ENCODE data around the gene ITPRIP.

The ITPRIP gene

GRCh38 chr10:104337985-104338735 is at the start of gene ITPRIP:
Gene ITPRIP, minus strand, starts transcription at chr10:104338465. Its CDS starts 22,414 bp downstream, at chr10:104316051.
- no peak for DNase-seq (ENCODE audit: low read depth, low spot score)

GRCh38 chr10:104387130-104387888 is 49.0 kb upstream of the ITPRIP start:
- DNase-seq (ENCODE audit: low read depth, low spot score): no peak

GRCh38 chr10:104380336-104380735 is 42.1 kb upstream of the ITPRIP start:
- DNase-seq (ENCODE audit: low read depth, low spot score): no peak

GRCh38 chr10:104376784-104377300 is 38.6 kb upstream of the ITPRIP start:
- no peak for DNase-seq (ENCODE audit: low read depth, low spot score)

- no peak for DNase-seq (ENCODE audit: low read depth, low spot score)
Observed at GRCh38 chr10:104374591-104374990, 36.3 kb upstream of the ITPRIP start.

GRCh38 chr10:104371753-104372152 is 33.5 kb upstream of the ITPRIP start:
- no peak for DNase-seq (ENCODE audit: low read depth, low spot score)

- no peak for DNase-seq (ENCODE audit: low read depth, low spot score)
Observed at GRCh38 chr10:104368381-104368780, 30.1 kb upstream of the ITPRIP start.

GRCh38 chr10:104367904-104368303 is 29.6 kb upstream of the ITPRIP start:
- no peak for DNase-seq (ENCODE audit: low read depth, low spot score)

- no peak for DNase-seq (ENCODE audit: low read depth, low spot score)
Observed at GRCh38 chr10:104359811-104360210, 21.5 kb upstream of the ITPRIP start.

GRCh38 chr10:104353325-104354048 is 15.2 kb upstream of the ITPRIP start, which contains the start of gene CFAP58:
Gene CFAP58, plus strand, starts transcription at chr10:104353833. Its CDS starts 65 bp downstream, at chr10:104353898.
- DNase-seq (ENCODE audit: low read depth, low spot score): no peak

GRCh38 chr10:104351919-104352318 is 13.7 kb upstream of the ITPRIP start:
- no peak for DNase-seq (ENCODE audit: low read depth, low spot score)

- DNase-seq (ENCODE audit: low read depth, low spot score): no peak
Observed at GRCh38 chr10:104351061-104351702, 12.9 kb upstream of the ITPRIP start.

GRCh38 chr10:104350127-104350635 is 11.9 kb upstream of the ITPRIP start:
- no peak for DNase-seq (ENCODE audit: low read depth, low spot score)

- no peak for DNase-seq (ENCODE audit: low read depth, low spot score)
Observed at GRCh38 chr10:104349623-104350126, 11.4 kb upstream of the ITPRIP start.

- DNase-seq (ENCODE audit: low read depth, low spot score): no peak
Observed at GRCh38 chr10:104348601-104349000, 10.3 kb upstream of the ITPRIP start.

- no peak for DNase-seq (ENCODE audit: low read depth, low spot score)
Observed at GRCh38 chr10:104347295-104348045, 9.2 kb upstream of the ITPRIP start.

- DNase-seq (ENCODE audit: low read depth, low spot score): no peak
Observed at GRCh38 chr10:104345941-104346340, 7.7 kb upstream of the ITPRIP start.

GRCh38 chr10:104345515-104345914 is 7.2 kb upstream of the ITPRIP start:
- no peak for DNase-seq (ENCODE audit: low read depth, low spot score)

- DNase-seq (ENCODE audit: low read depth, low spot score): no peak
Observed at GRCh38 chr10:104344219-104344618, 6.0 kb upstream of the ITPRIP start.

- no peak for DNase-seq (ENCODE audit: low read depth, low spot score)
Observed at GRCh38 chr10:104342941-104343411, 4.7 kb upstream of the ITPRIP start.

Measured in brain pericyte (primary cell).